ENCODE data around the gene COQ8A.

DNA sequence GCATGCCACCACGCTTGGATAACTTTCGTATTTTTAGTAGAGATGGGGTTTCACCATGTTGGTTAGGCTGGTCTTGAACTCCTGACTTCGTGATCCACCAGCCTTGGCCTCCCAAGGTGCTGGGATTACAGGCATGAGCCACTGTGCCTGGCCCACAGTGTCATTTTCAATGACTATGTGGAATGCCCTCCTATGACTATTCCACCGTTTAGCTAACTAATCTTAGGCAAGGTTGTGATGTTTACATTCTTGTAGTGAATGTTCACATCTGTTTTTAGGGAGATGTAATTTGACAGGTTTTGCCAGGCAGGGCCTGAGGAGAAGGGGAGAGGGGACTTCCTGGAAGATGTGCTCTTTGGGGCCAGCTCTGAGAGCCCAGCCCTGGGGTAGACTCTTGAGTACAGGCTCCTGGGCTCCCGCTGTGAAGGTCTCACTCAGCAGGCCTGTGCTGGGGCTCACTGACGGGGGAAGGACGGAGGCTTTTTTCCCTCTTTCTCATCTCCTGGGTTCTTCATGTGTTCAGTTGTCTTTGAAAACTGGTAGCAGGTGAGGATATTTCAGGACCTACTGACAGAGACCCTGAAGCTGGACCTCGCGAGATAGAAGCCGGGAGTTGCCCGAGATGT lies 13.2 kb downstream of the COQ8A start:
- TF ChIP-seq, protein P1, sequence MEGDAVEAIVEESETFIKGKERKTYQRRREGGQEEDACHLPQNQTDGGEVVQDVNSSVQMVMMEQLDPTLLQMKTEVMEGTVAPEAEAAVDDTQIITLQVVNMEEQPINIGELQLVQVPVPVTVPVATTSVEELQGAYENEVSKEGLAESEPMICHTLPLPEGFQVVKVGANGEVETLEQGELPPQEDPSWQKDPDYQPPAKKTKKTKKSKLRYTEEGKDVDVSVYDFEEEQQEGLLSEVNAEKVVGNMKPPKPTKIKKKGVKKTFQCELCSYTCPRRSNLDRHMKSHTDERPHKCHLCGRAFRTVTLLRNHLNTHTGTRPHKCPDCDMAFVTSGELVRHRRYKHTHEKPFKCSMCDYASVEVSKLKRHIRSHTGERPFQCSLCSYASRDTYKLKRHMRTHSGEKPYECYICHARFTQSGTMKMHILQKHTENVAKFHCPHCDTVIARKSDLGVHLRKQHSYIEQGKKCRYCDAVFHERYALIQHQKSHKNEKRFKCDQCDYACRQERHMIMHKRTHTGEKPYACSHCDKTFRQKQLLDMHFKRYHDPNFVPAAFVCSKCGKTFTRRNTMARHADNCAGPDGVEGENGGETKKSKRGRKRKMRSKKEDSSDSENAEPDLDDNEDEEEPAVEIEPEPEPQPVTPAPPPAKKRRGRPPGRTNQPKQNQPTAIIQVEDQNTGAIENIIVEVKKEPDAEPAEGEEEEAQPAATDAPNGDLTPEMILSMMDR (IDR thresholded peaks at IDR 0.05; ENCODE audit: low read length): no peak
- no peak for TF ChIP-seq EZH2 (IDR thresholded peaks at IDR 0.05; ENCODE audit: borderline replicate concordance, low read length)

Data from OCI-LY1 (cell line).